Thyroid gland (tissue), 4 donors: ENCODE measurements around the gene EFNA3.

Source experiments
- CTCF ChIP-seq, 6 experiments: fragments of 200-600 bp in 3 of 6; fragments of 450-650 bp in 3 of 6; sonication (generic) in 3 of 6; IDR thresholded peaks; one replicate each; pipeline ENCODE4 v1.5.1; 2016 to 2019; ENCODE audit warnings: antibody characterized with exemption in 6 of 6, mild to moderate bottlenecking in 2 of 6, inconsistent platforms in 1 of 6, moderate library complexity in 1 of 6
- POLR2A ChIP-seq, 2 donors: fragments of 450-650 bp; IDR thresholded peaks; one replicate each; pipeline ENCODE4 v1.6.1; 2017; ENCODE audit warnings: antibody characterized with exemption in 2 of 2, mild to moderate bottlenecking in 2 of 2, moderate library complexity in 1 of 2

DNA sequence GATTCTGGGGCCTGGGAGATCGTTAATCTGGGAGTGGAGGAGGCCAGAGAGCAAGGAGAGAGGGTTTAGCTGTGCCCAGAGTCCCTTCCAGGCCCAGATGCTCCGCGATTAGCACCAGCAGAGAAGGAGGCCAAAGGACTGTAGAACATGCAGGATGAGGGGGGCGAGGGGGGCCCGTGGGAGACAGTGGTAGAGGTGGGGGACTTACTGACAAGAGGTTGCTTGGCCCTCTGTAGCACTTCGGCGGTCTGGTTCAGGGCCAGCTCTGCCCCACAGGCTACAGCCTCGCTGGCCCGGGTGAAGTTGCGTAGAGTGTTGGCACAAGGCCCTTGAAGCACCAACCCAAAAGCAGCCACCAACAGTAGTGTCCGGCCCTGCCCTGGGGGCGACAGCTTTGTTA, 45.8 kb upstream of the EFNA3 start:
- TF ChIP-seq CTCF (IDR thresholded peaks at IDR 0.05) (no peak), POLR2A (IDR thresholded peaks at IDR 0.05) (no peak)
